EH (cell line): ENCODE results near the gene AIG1.

Experiments
- DNase-seq: peaks from one replicate; pipeline ENCODE4 v3.0.0-alpha.2; 2015; ENCODE audit warnings: low read depth

Gene AIG1

DNA sequence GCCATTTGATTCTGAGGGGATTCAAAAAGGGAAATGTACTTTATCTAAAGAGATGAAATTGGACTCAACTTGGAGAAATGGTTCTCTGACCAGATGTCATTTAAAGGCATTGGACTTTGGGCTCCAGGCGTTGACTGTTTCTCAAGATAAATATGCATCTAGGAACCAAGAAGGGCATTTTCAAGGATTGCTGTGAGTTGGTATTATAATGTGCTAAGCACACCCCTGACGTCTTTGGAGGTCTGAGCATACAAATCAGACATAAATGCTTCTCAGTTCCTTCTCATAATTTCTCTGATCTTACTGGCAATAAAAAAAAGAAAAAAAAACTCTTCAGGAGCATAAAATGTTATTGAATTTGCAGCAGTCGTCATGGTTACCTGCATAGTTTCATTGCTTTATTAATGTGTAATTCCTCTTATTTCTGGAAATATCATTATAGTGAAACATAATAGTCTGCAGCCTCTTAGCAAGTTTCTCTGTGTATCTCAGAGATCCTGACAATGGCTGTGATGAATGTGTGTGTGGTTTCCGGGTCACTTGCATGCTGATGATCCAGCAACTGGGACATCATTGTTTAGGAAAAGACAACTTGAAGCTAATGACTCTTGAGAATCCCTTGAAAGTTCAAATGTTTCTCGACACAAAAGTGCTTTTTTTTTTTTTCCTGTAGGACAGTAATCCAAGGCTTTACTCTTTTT lies 136.0 kb downstream of the AIG1 start:
- peak; percentile 47 for DNase-seq

DNA sequence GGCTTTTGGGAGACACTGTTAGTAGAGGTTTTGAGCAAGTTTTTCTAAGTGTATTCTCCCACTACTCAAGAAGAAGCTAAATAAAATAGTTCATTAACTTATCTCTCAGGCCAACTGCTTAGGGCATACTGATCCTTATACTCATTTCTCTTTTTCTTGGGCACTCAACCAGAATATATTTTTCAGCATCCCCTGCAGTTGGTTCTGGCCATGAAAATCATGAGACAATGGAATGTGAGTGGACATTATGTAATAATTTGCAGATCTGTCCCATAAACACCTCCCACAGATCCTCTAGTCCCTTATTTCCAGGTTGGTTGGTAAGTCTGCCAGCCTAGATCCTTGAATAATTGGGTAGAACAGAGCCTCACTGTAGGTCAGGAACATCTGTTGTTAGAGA lies 136.7 kb downstream of the AIG1 start:
- DNase-seq: peak; percentile 35

DNA sequence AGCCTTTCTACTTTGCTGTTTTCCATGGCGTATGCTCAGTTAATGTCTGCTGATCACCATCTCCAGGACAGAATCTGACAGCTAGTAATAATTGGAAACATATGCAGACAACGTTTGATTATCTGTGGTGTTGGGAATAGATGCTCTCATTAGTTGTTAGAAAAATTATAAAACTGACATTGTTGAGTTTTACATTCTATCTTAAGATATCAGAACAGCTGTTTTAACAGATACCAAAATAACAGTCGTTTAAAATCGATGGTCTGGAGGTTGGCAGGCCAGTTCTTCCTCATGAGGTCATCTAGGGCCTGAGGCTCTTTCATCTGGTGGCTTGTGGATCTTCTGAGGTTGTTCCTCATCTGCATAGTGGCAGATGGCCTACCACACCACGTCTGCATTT lies 137.6 kb downstream of the AIG1 start:
- DNase-seq: peak; percentile 19

DNA sequence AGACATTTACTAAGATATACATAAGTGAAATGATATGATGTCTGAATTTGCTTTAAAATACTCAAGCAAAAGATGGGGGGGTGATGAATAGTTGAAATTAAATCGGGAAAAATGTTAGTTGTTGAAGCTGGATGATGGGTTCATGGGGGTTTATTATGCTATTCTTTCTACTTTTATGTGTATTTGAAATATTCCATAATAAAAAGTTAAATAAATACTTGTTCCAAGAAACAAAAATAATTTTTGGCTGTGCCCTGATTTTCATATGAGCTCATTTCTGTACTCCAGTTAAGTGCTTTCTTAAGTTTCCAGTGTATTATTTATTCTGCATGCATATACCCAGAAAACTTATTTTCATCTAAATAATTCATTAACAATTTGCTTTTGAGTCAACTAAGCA lies 138.6 kb downstream of the AIG1 start:
- DNase-seq: no peak

DNA sequence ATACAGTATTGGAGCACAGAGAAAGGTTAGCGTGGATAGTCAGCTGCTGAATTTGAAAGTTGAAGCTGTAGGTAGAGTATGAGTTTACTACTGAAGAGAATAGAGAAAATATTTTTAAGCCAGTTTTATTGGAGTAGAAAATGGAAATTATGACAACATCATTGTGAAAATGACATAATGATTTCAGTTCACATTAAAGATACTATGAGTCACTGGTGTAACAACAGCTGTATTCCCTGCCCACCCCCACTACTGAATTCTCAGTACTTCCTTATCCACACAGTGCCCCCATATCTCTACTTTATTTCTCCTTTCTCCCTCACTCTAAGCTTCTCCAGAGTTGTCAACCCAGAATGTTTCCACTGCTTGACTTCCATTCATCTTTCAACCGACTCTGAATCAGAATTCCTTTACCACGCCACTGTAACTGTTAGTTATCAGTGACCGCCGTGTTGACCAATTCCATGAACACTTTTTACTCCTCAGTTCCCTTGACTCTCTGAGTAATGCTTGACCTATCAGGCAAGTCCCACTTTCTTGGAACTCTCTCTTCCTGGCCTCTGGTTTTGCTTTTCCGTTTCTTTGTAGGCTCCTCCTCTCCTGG lies 139.6 kb downstream of the AIG1 start:
- no peak for DNase-seq

DNA sequence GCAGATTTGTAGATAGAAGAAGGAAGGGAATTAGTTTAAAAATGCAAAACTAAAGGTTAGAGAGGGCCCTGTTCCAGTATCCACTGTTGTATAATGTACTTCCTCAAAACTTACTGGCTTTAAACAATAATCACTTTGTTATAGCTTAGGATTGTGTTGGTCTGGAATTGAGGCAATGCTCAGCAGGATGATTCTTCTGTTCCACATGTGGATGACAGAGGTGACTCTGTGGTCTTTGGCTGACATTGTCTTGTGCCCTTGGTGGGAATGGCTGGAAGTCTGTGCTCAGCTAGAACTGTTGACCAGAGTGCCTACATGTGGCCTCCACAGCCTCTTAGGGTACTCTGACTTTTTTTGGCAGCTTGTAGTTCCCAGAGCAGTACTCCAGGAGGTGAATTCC lies 143.4 kb downstream of the AIG1 start:
- no peak for DNase-seq

GRCh38 chr6:143205131-143205535 lies 144.4 kb downstream of the AIG1 start:
- DNase-seq: no peak

GRCh38 chr6:143205585-143205984 lies 144.9 kb downstream of the AIG1 start:
- DNase-seq: no peak

- DNase-seq: peak; percentile 20
Measured at GRCh38 chr6:143205991-143206390, 145.3 kb downstream of the AIG1 start.

GRCh38 chr6:143206550-143206949 lies 145.9 kb downstream of the AIG1 start:
- DNase-seq: no peak

GRCh38 chr6:143210420-143210819 lies 149.7 kb downstream of the AIG1 start:
- no peak for DNase-seq

DNA sequence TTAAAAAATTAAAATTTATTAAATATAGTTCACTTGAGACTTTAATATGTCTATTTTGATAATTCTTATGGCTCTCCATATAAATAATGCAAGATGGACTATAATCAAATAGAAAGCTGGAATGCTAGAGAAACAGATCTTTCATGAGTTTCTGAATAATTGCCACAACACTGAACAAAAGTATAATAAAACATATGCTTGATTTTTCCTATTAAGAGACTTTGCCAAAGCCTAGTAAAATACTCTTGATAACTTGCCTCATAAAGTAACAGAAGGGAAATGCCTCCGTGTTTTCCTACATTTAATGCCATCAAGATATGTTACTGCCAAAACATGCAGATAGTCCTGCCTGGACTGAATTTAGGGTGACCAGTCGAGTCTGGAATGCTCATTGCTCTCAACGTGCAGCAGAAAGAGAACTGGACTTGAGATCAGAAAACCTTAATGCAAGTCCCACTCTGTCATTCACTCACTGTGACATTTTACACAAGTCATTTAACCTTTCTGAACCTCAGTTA lies 153.2 kb downstream of the AIG1 start:
- peak; percentile 41 for DNase-seq

DNA sequence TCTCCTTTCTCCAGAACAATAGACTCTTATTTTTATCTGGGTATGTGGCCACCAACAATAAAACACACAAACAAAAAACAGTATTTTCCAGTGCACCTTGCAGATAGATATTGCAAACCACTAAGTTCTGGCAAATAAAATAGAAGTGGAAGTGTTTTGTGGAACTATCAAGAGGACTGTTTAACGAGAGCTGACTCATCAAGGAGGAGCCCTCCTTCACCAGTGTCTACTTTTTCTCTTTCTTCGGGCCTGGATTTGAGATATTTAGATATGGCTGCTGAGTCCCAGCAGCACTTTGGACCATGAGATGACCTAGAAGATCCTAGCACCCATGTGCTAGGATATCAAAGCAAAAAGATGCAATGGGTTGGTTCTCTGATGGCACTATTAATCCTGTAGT lies 154.7 kb downstream of the AIG1 start:
- peak; percentile 20 for DNase-seq

- no peak for DNase-seq
Measured at GRCh38 chr6:143215771-143216170, 155.1 kb downstream of the AIG1 start.

DNA sequence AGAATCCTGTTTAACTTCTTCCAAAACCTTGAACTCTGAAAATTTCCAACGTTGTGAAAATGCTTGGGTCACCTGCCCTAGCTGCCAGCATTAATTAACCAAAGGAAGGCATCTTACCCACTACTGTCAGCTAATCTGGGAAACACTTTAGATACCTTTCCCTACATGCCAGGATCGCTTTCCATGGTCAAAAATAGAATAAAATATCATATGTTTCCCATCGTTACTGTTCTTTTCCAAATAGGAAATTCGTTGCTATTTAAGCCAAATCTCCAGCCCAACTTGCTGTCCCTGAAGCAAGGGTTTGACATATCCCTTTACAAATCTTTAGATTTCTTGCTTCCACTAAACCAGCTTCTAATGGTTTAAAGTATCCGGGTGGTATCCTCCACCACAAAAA lies 157.5 kb downstream of the AIG1 start:
- DNase-seq: no peak

DNA sequence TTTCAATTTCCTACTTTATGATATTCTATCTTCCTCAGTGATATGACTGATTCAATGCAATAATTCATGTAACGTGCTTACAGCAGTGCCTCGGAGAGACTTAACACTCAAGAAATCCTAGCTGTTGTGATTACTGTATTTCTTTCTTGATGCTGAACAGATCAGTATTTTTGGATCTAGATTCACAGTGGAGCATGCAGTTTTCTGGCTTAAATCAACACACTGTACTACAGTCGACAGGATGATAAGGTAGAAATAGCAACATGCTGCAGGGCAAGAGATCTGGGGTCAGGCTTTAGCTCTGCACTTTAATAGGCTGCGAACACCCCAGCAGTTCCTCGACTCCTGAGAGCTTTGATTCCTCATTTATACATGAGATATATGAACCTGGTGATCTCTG lies 161.0 kb downstream of the AIG1 start:
- no peak for DNase-seq

DNA sequence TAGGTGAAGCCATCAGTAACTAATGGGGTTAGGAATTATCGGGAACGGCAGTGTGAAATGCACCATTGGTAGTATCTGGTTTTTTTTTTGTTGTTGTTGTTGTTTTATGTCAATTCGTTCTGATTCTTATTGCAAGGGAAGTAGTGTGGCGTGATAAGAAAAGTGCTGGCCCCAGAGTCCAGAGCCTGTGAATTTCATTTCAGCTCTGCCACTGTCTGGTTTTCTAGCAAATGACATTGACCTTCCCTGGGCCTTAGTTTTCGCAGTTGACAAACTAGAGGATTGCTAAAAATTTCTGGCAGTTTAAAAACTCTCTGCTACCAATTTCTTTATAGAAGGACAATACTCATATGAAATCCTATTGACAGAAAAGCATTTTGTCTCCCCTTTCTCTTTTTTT lies 161.6 kb downstream of the AIG1 start:
- no peak for DNase-seq

DNA sequence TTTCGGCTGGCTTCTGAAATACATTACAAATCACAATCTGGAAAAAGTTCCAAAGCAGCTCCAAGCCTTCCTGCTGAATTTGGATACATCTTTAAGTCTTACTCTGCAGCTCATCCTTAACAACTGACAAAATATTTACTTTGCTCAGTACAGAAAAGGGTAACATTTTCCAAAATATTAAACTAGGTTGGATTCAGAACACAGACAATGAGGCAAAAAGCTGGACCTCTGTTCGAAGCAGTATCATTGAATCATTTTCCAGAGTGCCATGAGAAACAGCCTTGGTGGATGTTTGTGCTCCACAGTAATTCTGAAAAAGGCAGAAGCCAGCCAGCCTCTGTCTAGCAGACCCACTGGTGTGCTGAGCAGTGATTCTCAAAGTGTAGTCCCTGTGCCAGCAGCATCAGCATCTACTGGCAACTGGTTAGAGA lies 162.1 kb downstream of the AIG1 start:
- DNase-seq: no peak

DNA sequence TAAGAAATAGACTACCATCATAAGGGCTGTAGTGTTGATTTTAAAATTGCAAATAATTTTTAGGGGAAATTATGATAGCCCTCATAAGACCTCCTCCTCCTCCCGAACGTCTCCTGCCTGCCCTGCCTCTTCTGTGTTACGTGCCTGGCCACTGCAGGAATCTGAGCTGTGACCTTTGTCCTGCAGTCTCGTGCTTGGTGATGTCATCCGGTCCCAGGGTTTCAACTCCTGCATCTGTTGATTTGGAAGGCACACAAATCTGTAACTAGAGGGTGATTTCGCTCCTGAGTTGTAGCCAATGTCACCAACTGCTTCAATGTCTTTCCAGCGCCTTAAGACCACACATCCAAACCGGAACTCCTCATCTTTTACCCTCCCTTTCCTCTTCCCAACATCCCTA lies 163.2 kb downstream of the AIG1 start:
- DNase-seq: no peak

- no peak for DNase-seq
Measured at GRCh38 chr6:143224516-143224915, 163.8 kb downstream of the AIG1 start.

- DNase-seq: no peak
Measured at GRCh38 chr6:143225929-143226328, 165.2 kb downstream of the AIG1 start.

DNA sequence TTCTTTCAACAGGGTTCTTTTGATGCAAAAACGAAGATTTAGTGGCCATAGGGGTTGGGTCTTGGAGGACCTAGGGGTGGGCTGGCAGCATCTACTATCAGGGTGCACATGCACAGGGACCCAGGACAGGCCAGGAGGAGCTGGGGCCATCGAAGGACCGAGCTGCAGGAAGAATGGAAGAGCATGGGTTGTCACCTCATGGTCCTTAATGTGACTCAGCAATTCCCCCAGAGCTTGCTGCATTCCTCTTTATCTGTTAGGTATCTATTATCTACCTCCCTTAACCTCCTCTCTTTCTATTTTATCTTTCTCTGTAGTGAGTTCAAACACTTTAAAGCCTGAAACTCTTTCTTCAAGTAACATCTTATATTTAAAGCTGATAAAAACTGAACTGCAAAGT lies 167.0 kb downstream of the AIG1 start:
- DNase-seq: no peak

DNA sequence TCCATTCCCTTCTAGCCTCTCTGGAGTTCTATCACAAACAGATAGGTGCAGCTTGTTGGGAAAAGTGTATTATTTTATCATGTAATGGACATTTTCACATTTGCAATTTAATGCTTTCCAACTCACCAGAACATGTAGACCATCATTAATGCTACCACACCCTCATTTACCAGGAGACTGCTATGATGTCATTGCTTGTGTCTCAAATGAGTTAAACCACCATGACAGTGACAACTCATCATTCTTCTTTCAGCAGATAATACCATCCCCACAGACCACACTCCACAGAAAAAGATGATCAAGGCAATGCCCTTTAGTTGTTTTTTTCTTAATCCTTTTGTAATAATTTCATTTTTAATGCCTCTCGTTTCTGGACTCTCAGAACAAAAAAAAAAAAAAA lies 168.7 kb downstream of the AIG1 start:
- DNase-seq: no peak

GRCh38 chr6:143232849-143233248 lies 172.2 kb downstream of the AIG1 start:
- DNase-seq: peak; percentile 54
